A673 (cell line): ENCODE measurements around the gene PGGHG. TPM values are rescaled to one million over a fixed set of nuclear protein-coding genes. Genes with fewer than 3 reads are reported as not detected.
A peak's percentile ranks its signal among the peaks of the same experiment; 100 is the strongest.

Experiments
- BruUV-seq: library from RNA; stranded (reverse); fragments of 400-500 nt; replicated peaks from 2 replicates; lab custom pipeline; 2021; lab: Mats Ljungman, UMichigan
- CTCF ChIA-PET: fragments of 300-600 bp; sonication (Branson Sonifier 250); formaldehyde crosslinking; loops from one replicate; lab custom pipeline; 2022; ENCODE audit warnings: antibody characterized with exemption; lab: Charles Lee
- POLR2A ChIA-PET: fragments of 300-600 bp; sonication (Branson Sonifier 250); formaldehyde crosslinking; loops from one replicate; lab custom pipeline; 2022; ENCODE audit warnings: antibody characterized with exemption; ENCODE audit not compliant: low non-redundant PET; lab: Charles Lee
- DNase-seq: peaks from one replicate; pipeline ENCODE4 v3.0.0-alpha.2; 2015; ENCODE audit warnings: low spot score
- H3K27ac ChIP-seq: fragments of 200-600 bp; sonication (generic); 2 replicates; pipeline ENCODE4 v1.5.1; 2016; ENCODE audit warnings: mixed run types, low read depth, mild to moderate bottlenecking, mixed read lengths, antibody characterized with exemption, low read length; ENCODE audit not compliant: poor library complexity, severe bottlenecking
- H3K27me3 ChIP-seq: fragments of 200-600 bp; sonication (generic); replicated peaks from 2 replicates; pipeline ENCODE4 v1.6.1; 2017; ENCODE audit warnings: mixed run types, low read depth, mild to moderate bottlenecking, mixed read lengths, antibody characterized with exemption, low read length; ENCODE audit not compliant: insufficient read depth, poor library complexity
- H3K36me3 ChIP-seq: fragments of 200-600 bp; sonication (generic); 2 replicates; pipeline ENCODE4 v1.6.1; 2016; ENCODE audit warnings: mixed run types, mild to moderate bottlenecking, mixed read lengths, antibody characterized with exemption, low read length; ENCODE audit not compliant: insufficient read depth, poor library complexity, severe bottlenecking
- H3K4me1 ChIP-seq: fragments of 200-600 bp; sonication (generic); 2 replicates; pipeline ENCODE4 v1.6.1; 2017; ENCODE audit warnings: mixed run types, mild to moderate bottlenecking, mixed read lengths, antibody characterized with exemption, low read length; ENCODE audit not compliant: insufficient read depth, poor library complexity, severe bottlenecking
- H3K4me3 ChIP-seq: fragments of 200-600 bp; sonication (generic); 2 replicates; pipeline ENCODE4 v1.5.1; 2016; ENCODE audit warnings: low read depth, mixed run types, mild to moderate bottlenecking, mixed read lengths, low read length; ENCODE audit not compliant: poor library complexity, severe bottlenecking
- H3K9me3 ChIP-seq: fragments of 200-600 bp; sonication (generic); 2 replicates; pipeline ENCODE4 v1.6.1; 2016; ENCODE audit warnings: mixed run types, low read depth, mild to moderate bottlenecking, mixed read lengths, antibody characterized with exemption, low read length; ENCODE audit not compliant: poor library complexity, severe bottlenecking
- EZH2 ChIP-seq: fragments of 200-600 bp; sonication (generic); IDR thresholded peaks from 2 replicates; pipeline ENCODE4 v1.6.1; 2017; ENCODE audit warnings: borderline replicate concordance, low read depth, mild to moderate bottlenecking, mixed read lengths, antibody characterized with exemption, low read length; ENCODE audit not compliant: poor library complexity, severe bottlenecking
- intact Hi-C: fragments of 100-400 bp; cut with micrococcal nuclease; formaldehyde crosslinking; loops from one replicate; pipeline ENCODE4 v1.10.0; 2022; ENCODE audit not compliant: unreplicated experiment
- total RNA-seq: library from RNA; stranded (reverse); gene quantifications from 2 replicates; pipeline ENCODE4 v1.2.3, GENCODE V29; 2021
- TF ChIP-seq, protein P1 (sequence below): fragments of 300-800, 200-600 bp; sonication (generic); conservative IDR thresholded peaks from 2 replicates; pipeline ENCODE4 v1.5.1; 2017; ENCODE audit warnings: low read depth, mild to moderate bottlenecking, antibody characterized with exemption, low read length, moderate library complexity, mixed read lengths

The PGGHG gene
- total RNA-seq, 1 experiment from 2014 or later = 5.4 TPM

DNA sequence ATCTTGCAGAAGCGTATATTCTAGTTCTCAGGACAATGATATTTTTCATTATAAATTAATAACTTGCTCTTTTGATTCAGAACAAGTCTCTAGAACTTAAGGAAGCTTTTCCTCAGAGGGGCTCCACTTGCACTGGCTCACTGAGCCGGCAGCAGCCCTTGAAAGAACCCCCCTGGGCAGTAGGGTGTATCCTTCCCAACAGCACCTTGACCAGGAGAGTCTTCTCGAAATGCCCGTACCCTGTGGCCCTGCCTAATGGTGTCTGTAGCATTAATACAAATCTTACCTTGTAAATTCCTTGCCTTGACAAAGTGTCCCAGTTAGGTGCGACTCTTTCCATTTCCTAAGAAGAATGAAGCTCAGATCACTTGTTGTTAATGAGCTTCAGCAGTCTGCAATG, 38.7 kb upstream of the PGGHG start:
- Histone ChIP-seq H3K4me1 (no peaks in the 10 kb centered on the region), H3K27me3 (no peaks in the 10 kb centered on the region), H3K4me3 (no peak overlapping the region), H3K27ac (no peak overlapping the region), H3K36me3 (peaks cover 66% of the 10 kb centered on the region), H3K9me3 (no peaks in the 10 kb centered on the region)
- DNase-seq = no peak
- TF ChIP-seq, protein P1, sequence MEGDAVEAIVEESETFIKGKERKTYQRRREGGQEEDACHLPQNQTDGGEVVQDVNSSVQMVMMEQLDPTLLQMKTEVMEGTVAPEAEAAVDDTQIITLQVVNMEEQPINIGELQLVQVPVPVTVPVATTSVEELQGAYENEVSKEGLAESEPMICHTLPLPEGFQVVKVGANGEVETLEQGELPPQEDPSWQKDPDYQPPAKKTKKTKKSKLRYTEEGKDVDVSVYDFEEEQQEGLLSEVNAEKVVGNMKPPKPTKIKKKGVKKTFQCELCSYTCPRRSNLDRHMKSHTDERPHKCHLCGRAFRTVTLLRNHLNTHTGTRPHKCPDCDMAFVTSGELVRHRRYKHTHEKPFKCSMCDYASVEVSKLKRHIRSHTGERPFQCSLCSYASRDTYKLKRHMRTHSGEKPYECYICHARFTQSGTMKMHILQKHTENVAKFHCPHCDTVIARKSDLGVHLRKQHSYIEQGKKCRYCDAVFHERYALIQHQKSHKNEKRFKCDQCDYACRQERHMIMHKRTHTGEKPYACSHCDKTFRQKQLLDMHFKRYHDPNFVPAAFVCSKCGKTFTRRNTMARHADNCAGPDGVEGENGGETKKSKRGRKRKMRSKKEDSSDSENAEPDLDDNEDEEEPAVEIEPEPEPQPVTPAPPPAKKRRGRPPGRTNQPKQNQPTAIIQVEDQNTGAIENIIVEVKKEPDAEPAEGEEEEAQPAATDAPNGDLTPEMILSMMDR = no peak
- TF ChIP-seq EZH2 = no peak
- intact Hi-C loops = loop anchor here (10.0 kb wide), 1 partner anchor 105 kb away; no protein-coding TSS in a partner anchor
- no TSS peak for BruUV-seq
- POLR2A ChIA-PET = no interaction called here
- CTCF ChIA-PET = interaction anchor here (0.7 to 1.0 kb wide), 2 partner anchors 55 to 176 kb away, joined by 3 read pairs; no protein-coding TSS in a partner anchor

DNA sequence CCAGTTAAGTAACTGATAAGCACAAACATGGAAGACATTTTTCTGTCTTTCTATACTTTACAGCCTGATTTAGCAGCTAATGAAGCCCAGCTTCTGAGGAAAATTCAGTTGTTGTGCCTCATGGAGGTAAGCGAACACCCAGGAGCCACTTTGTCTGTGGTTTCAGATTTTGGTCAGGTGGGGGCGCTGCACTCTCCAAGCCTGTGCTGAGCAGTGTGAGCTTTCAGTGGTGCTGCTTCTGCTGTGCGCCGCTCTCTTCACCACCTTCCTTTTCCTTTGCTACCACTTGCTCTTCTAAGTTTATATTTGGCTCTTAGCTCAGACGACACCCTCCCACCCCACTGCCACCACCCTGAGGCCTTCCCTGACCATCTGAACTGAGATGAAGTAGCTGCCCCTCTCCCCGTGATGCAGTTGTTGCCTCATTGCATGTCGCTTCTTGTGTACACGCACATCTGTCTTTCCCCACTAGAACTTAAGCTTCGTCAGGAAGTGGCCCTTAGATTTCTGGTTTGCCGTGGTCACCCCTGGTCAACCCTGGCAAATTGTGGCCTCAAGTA, 38.1 kb upstream of the PGGHG start:
- intact Hi-C loops = loop anchor here (10.0 kb wide), 1 partner anchor 104 kb away; no protein-coding TSS in a partner anchor
- Histone ChIP-seq H3K27ac (no peak overlapping the region), H3K27me3 (no peaks in the 10 kb centered on the region), H3K4me3 (no peak overlapping the region), H3K36me3 (peaks cover 60% of the 10 kb centered on the region), H3K9me3 (no peaks in the 10 kb centered on the region), H3K4me1 (no peaks in the 10 kb centered on the region)
- POLR2A ChIA-PET = no interaction called here
- peak; percentile 62 for DNase-seq
- CTCF ChIA-PET = interaction anchor here (0.5 to 1.0 kb wide), 4 partner anchors 54 to 175 kb away, joined by 3 to 4 read pairs (median 4); no protein-coding TSS in a partner anchor
- TF ChIP-seq EZH2 = no peak
- TF ChIP-seq, protein P1 = peak; percentile 75
- no TSS peak for BruUV-seq

GRCh38 chr11:251550-251949, 37.4 kb upstream of the PGGHG start:
- Histone ChIP-seq H3K36me3 (peaks cover 53% of the 10 kb centered on the region), H3K27me3 (no peaks in the 10 kb centered on the region), H3K9me3 (no peaks in the 10 kb centered on the region), H3K4me3 (no peak overlapping the region), H3K27ac (no peak overlapping the region), H3K4me1 (no peaks in the 10 kb centered on the region)
- intact Hi-C loops = loop anchor here (10.0 kb wide), 1 partner anchor 103 kb away; no protein-coding TSS in a partner anchor
- ChIA-PET CTCF (no interaction called here), POLR2A (no interaction called here)
- DNase-seq = no peak
- TF ChIP-seq, protein P1 = no peak
- TF ChIP-seq EZH2 = no peak
- no TSS peak for BruUV-seq
